Endothelial cell (in vitro differentiated cells): ENCODE data around the gene MARCHF10. TPM values are rescaled to one million over a fixed set of nuclear protein-coding genes. Genes with fewer than 3 reads are reported as not detected.

Experiments
- DNase-seq: peaks from one replicate; pipeline ENCODE4 v3.0.0; 2021; ENCODE audit warnings: low spot score
- H3K27ac Mint-ChIP-seq: one replicate; pipeline ENCODE4 v1.8.0; 2021; ENCODE audit warnings: mixed read lengths, inconsistent platforms; ENCODE audit not compliant: unreplicated experiment
- H3K27me3 Mint-ChIP-seq: one replicate; pipeline ENCODE4 v1.8.0; 2021; ENCODE audit warnings: mild to moderate bottlenecking, moderate library complexity, mixed read lengths, inconsistent platforms; ENCODE audit not compliant: unreplicated experiment
- H3K36me3 Mint-ChIP-seq: one replicate; pipeline ENCODE4 v1.8.0; 2021; ENCODE audit warnings: mild to moderate bottlenecking, low read depth, mixed read lengths, inconsistent platforms; ENCODE audit not compliant: unreplicated experiment
- H3K4me1 Mint-ChIP-seq: one replicate; pipeline ENCODE4 v1.8.0; 2021; ENCODE audit warnings: mild to moderate bottlenecking, mixed read lengths, inconsistent platforms; ENCODE audit not compliant: unreplicated experiment
- H3K4me3 Mint-ChIP-seq: one replicate; pipeline ENCODE4 v1.8.0; 2021; ENCODE audit warnings: mild to moderate bottlenecking, mixed read lengths, inconsistent platforms; ENCODE audit not compliant: unreplicated experiment
- H3K9me3 Mint-ChIP-seq: one replicate; pipeline ENCODE4 v1.8.0; 2021; ENCODE audit warnings: mixed read lengths, inconsistent platforms; ENCODE audit not compliant: unreplicated experiment
- total RNA-seq: library from RNA; stranded (reverse); fragmentation: NEBNext Ultra II Directional; extraction: Animal tissue kit (Norgen Biotek cat#: 25700); gene quantifications from one replicate; pipeline ENCODE4 v1.2.1, GENCODE V29; 2021; ENCODE audit not compliant: unreplicated experiment
- TF ChIP-seq, protein P1 (sequence below): fragments of 200-600 bp; sonication (generic); IDR thresholded peaks from one replicate; pipeline ENCODE4 v1.5.0; 2021; ENCODE audit warnings: antibody characterized with exemption; ENCODE audit not compliant: unreplicated experiment

MARCHF10 gene
- total RNA-seq, 1 donor from 2014 or later, result not detected

DNA sequence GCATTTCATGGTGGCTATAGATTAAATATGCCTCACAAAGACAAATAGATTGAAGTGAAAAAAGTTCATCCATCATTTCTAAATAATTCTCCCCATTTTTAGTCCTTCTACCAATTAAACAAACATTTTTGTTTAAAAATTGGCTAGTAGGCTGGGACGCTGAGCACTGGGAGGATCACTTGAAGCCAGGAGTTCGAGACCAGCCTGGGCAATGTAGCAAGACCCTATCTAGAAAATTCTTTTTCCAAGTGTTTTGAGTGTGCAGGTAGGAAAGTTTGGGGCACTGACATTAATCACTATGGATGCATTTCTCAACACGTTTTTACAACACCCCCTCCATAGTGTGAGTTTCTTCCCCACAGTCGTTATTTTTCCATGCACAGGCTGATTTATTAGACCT is 123.9 kb downstream of the MARCHF10 start:
- no peak for DNase-seq
- H3K27ac Mint-ChIP-seq, result no peak overlapping the region
- TF ChIP-seq, protein P1, sequence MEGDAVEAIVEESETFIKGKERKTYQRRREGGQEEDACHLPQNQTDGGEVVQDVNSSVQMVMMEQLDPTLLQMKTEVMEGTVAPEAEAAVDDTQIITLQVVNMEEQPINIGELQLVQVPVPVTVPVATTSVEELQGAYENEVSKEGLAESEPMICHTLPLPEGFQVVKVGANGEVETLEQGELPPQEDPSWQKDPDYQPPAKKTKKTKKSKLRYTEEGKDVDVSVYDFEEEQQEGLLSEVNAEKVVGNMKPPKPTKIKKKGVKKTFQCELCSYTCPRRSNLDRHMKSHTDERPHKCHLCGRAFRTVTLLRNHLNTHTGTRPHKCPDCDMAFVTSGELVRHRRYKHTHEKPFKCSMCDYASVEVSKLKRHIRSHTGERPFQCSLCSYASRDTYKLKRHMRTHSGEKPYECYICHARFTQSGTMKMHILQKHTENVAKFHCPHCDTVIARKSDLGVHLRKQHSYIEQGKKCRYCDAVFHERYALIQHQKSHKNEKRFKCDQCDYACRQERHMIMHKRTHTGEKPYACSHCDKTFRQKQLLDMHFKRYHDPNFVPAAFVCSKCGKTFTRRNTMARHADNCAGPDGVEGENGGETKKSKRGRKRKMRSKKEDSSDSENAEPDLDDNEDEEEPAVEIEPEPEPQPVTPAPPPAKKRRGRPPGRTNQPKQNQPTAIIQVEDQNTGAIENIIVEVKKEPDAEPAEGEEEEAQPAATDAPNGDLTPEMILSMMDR, result no peak
- H3K4me1 Mint-ChIP-seq, result no peaks in the 10 kb centered on the region
- H3K36me3 Mint-ChIP-seq, result peaks cover 19% of the 10 kb centered on the region
- H3K27me3 Mint-ChIP-seq, result peaks cover 8% of the 10 kb centered on the region
- H3K4me3 Mint-ChIP-seq, result peak overlapping the region; percentile 9
- H3K9me3 Mint-ChIP-seq, result no peaks in the 10 kb centered on the region

DNA sequence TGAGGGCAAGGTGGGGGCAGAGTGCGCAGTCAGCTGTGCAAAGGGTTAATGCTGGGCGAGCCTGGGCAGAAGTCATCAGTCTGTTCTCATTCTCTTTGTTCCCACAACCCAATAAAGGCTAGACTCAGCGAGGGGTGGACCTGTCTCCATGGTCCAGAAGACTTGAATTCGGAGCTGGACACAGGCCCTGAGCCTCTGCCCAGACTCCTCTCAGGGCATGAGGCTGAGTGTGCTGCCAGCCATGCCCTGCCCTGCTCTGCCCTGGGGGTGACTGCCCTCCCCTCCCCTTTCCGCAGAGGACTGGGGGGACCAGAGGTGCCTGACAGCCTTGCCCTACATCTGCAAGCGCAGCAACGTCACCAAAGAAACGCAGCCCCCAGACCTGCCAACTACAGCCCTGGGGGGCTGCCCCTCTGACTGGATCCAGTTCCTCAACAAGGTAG is 126.2 kb downstream of the MARCHF10 start:
- Mint-ChIP-seq H3K27me3 (peaks cover 6% of the 10 kb centered on the region), H3K9me3 (no peaks in the 10 kb centered on the region), H3K27ac (no peak overlapping the region), H3K36me3 (peaks cover 13% of the 10 kb centered on the region), H3K4me3 (no peak overlapping the region), H3K4me1 (no peaks in the 10 kb centered on the region)
- no peak for DNase-seq
- TF ChIP-seq, protein P1, result no peak

DNA sequence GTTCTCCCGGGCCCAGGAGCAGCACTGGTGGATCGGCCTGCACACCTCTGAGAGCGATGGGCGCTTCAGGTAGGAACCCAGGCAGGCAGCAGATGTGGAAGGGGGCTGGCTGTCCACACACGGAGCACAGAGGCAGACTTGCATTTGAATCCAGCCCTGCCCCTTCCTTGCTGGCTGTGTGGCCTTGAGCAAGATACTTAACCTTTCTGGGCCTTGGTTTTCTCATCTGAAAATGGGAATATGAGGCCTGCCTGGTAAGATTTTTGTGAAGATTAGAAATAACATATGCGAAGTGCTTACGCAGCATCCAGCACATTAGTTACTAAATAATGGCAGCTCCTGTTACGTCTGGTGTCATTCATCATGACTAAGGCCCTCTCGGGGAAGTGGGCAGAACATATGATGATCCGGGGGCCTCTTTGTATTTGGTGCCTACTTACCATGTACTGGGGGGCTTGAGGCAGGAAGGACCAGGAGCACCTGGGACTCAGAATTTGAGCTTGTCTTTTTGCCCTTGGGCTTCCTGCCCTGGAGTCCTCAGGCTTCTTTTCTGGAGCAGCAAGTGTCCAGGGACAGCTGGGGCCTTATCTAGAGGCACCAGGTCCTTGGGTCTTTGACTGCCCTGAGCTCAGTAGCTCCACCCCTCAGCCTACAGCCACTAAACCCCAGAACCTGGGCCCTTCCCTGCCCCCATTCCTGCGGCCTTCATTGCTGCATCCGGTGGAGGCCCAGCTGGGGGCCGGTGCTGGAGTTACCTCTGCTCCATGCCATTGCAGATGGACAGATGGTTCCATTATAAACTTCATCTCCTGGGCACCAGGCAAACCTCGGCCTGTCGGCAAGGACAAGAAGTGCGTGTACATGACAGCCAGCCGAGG is 126.8 kb downstream of the MARCHF10 start:
- Mint-ChIP-seq H3K27me3 (peaks cover 6% of the 10 kb centered on the region), H3K4me3 (no peak overlapping the region), H3K27ac (no peak overlapping the region), H3K4me1 (no peaks in the 10 kb centered on the region), H3K9me3 (no peaks in the 10 kb centered on the region), H3K36me3 (peaks cover 15% of the 10 kb centered on the region)
- no peak for DNase-seq
- TF ChIP-seq, protein P1, result no peak

DNA sequence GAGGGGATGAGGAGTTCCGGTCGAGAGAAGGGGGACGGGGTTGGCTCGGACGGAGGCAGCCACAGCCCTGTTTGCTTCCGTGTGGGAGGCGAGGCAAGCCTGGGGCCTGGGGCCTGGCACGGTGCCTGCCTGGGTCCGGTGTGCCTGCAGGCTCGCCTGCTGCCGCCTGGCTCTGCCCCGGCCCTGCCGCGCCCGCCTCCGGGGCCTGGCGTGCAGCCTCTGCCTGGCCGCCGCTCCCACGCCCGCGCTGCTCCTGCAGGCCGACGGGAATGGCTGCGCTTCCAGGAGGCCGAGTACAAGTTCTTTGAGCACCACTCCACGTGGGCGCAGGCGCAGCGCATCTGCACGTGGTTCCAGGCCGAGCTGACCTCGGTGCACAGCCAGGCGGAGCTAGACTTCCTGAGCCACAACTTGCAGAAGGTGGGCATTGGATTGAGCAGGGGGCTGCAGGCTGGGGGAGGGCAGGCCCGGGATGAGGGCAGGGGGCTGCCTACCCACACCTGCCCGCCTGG is 127.5 kb downstream of the MARCHF10 start:
- no peaks in the 10 kb centered on the region for H3K9me3 Mint-ChIP-seq
- no peaks in the 10 kb centered on the region for H3K4me1 Mint-ChIP-seq
- DNase-seq, result no peak
- H3K27ac Mint-ChIP-seq, result no peak overlapping the region
- H3K4me3 Mint-ChIP-seq, result no peak overlapping the region
- peaks cover 15% of the 10 kb centered on the region for H3K36me3 Mint-ChIP-seq
- H3K27me3 Mint-ChIP-seq, result peaks cover 6% of the 10 kb centered on the region
- TF ChIP-seq, protein P1, result no peak

DNA sequence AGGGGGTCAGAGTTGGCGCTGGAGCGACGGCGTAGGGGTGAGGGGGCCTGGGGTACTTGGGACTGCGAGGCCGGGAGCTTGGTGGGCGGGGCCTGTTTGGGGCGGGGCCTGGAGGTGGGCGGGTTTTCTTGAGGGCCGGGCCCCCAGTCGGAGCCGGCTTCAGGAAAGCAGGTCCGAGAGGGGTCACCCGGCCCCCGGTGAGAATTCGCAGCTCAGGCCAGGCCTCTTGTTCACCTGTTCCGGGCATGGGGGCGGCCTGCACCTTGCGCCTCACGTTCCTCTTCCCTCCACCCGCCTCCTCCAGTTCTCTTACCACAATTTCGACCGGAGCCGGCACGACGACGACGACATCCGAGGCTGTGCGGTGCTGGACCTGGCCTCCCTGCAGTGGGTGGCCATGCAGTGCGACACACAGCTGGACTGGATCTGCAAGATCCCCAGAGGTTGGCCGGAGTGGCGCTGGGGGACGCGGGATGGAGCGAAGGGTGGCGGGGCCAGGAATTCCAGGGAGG is 128.2 kb downstream of the MARCHF10 start:
- Mint-ChIP-seq H3K27ac (no peak overlapping the region), H3K36me3 (peaks cover 10% of the 10 kb centered on the region), H3K4me1 (no peaks in the 10 kb centered on the region), H3K4me3 (no peak overlapping the region), H3K27me3 (peaks cover 6% of the 10 kb centered on the region), H3K9me3 (no peaks in the 10 kb centered on the region)
- TF ChIP-seq, protein P1, result no peak
- DNase-seq, result no peak
